Caco-2 (cell line): Measurements from ENCODE around the gene F2RL2. TPM values are rescaled to one million over a fixed set of nuclear protein-coding genes. Genes with fewer than 3 reads are reported as not detected.

Source experiments
- BruUV-seq: library from RNA; stranded (reverse); fragments of 400-500 nt; replicated peaks from 2 replicates; lab custom pipeline; 2021; lab: Mats Ljungman, UMichigan
- CTCF ChIA-PET: fragments of 300-600 bp; sonication (Branson Sonifier 250); formaldehyde crosslinking; loops from one replicate; lab custom pipeline; 2022; ENCODE audit warnings: antibody characterized with exemption; lab: Charles Lee
- POLR2A ChIA-PET: fragments of 300-600 bp; sonication (Branson Sonifier 250); formaldehyde crosslinking; loops from one replicate; lab custom pipeline; 2022; ENCODE audit warnings: antibody characterized with exemption; lab: Charles Lee
- DNase-seq, 2 experiments: peaks; one replicate each; pipeline versions ENCODE4 v3.0.0 to v3.0.0-alpha.2; 2020 to 2022
- H3K27me3 ChIP-seq: replicated peaks from 2 replicates; pipeline ENCODE4 v1.6.0; 2011; ENCODE audit warnings: low read length; ENCODE audit not compliant: control insufficient read depth, insufficient read depth
- H3K36me3 ChIP-seq: 2 replicates; pipeline ENCODE4 v1.5.1; 2011; ENCODE audit warnings: low read length; ENCODE audit not compliant: control insufficient read depth, insufficient read depth
- H3K4me1 ChIP-seq: fragments of 250-450 bp; sonication (Bioruptor Pico); 2 replicates; pipeline ENCODE4 v1.5.1; 2020; ENCODE audit warnings: mild to moderate bottlenecking
- H3K4me3 ChIP-seq: 2 replicates; pipeline ENCODE4 v1.5.1; 2011; ENCODE audit warnings: low read depth, mild to moderate bottlenecking, control low read depth, low read length
- H3K9me3 ChIP-seq: fragments of 250-450 bp; sonication (Bioruptor Pico); 2 replicates; pipeline ENCODE4 v1.5.1; 2020; ENCODE audit warnings: mild to moderate bottlenecking, moderate library complexity
- H3K27ac Mint-ChIP-seq: one replicate; pipeline ENCODE4 v1.8.0; 2022; ENCODE audit warnings: mixed read lengths; ENCODE audit not compliant: unreplicated experiment
- H3K27me3 Mint-ChIP-seq: one replicate; pipeline ENCODE4 v1.8.0; 2022; ENCODE audit warnings: mixed read lengths; ENCODE audit not compliant: insufficient read depth, unreplicated experiment
- H3K36me3 Mint-ChIP-seq: one replicate; pipeline ENCODE4 v1.8.0; 2022; ENCODE audit warnings: mild to moderate bottlenecking, mixed read lengths; ENCODE audit not compliant: insufficient read depth, unreplicated experiment
- H3K4me1 Mint-ChIP-seq: one replicate; pipeline ENCODE4 v1.8.0; 2022; ENCODE audit warnings: low read depth, mixed read lengths; ENCODE audit not compliant: unreplicated experiment
- H3K4me3 Mint-ChIP-seq: one replicate; pipeline ENCODE4 v1.8.0; 2022; ENCODE audit warnings: mild to moderate bottlenecking, moderate library complexity, mixed read lengths; ENCODE audit not compliant: unreplicated experiment
- H3K9me3 Mint-ChIP-seq: one replicate; pipeline ENCODE4 v1.8.0; 2022; ENCODE audit warnings: mixed read lengths; ENCODE audit not compliant: unreplicated experiment
- CTCF ChIP-seq, 2 experiments: fragments of 200-600 bp in 1 of 2; IDR thresholded peaks; 1 replicate in 1 of 2; 2 replicates in 1 of 2; pipeline versions ENCODE4 v1.5.1 to v1.8.0; 2011 to 2022; ENCODE audit warnings: antibody characterized with exemption in 1 of 2, control low read depth in 1 of 2, inconsistent platforms in 1 of 2, low read depth in 1 of 2, low read length in 1 of 2, mild to moderate bottlenecking in 1 of 2, moderate library complexity in 1 of 2; ENCODE audit not compliant: insufficient read depth in 1 of 2, severe bottlenecking in 1 of 2, unreplicated experiment in 1 of 2
- intact Hi-C: fragments of 100-400 bp; cut with micrococcal nuclease; formaldehyde crosslinking; loops from one replicate; pipeline ENCODE4 v1.10.0; 2022; ENCODE audit not compliant: unreplicated experiment
- total RNA-seq: library from RNA; stranded (reverse); gene quantifications from 2 replicates; pipeline ENCODE4 v1.2.3, GENCODE V29; 2022

F2RL2 gene
- total RNA-seq, 1 experiment from 2014 or later: not detected

GRCh38 chr5:76582230-76583162, 40.7 kb downstream of the F2RL2 start:
- H3K9me3 ChIP-seq: no peaks in the 10 kb centered on the region
- no peaks in the 10 kb centered on the region for H3K27me3 ChIP-seq
- ChIA-PET POLR2A (interaction anchor here (0.5 kb wide), 1 partner anchor 12 kb away, joined by 5 read pairs; no protein-coding TSS in a partner anchor), CTCF (interaction anchor here (0.5 to 2.8 kb wide), 8 partner anchors 19 to 407 kb away, joined by 3 to 19 read pairs (median 4); partner anchors contain the start of gene IQGAP2)
- Mint-ChIP-seq H3K27me3 (no peaks in the 10 kb centered on the region), H3K36me3 (peaks cover 11% of the 10 kb centered on the region), H3K4me3 (no peak overlapping the region), H3K4me1 (peaks cover 21% of the 10 kb centered on the region), H3K27ac (no peak overlapping the region), H3K9me3 (no peaks in the 10 kb centered on the region)
- H3K4me3 ChIP-seq: no peak overlapping the region
- no peak for TF ChIP-seq CTCF (IDR thresholded peaks at IDR 0.05; ENCODE audit: insufficient read depth in 1 of 2, low read depth in 1 of 2, low read length in 1 of 2, severe bottlenecking in 1 of 2, unreplicated experiment in 1 of 2)
- intact Hi-C loops: loop anchor here (1.0 kb wide), 1 partner anchor 244 kb away; no protein-coding TSS in a partner anchor
- H3K36me3 ChIP-seq: no peaks in the 10 kb centered on the region
- H3K4me1 ChIP-seq: peaks cover 33% of the 10 kb centered on the region
- DNase-seq: no peak
- BruUV-seq: no TSS peak

- CTCF ChIA-PET: interaction anchor here (0.6 to 1.0 kb wide), 5 partner anchors 14 to 1713 kb away, joined by 3 to 9 read pairs (median 3); no protein-coding TSS in a partner anchor
Observed at GRCh38 chr5:76580981-76581380, 42.2 kb downstream of the F2RL2 start.

More at GRCh38 chr5:76580981-76581380, 42.2 kb downstream of the F2RL2 start:
- H3K27ac Mint-ChIP-seq: no peak overlapping the region
- H3K9me3 Mint-ChIP-seq: no peaks in the 10 kb centered on the region
- H3K36me3 Mint-ChIP-seq: peaks cover 6% of the 10 kb centered on the region
- H3K9me3 ChIP-seq: no peaks in the 10 kb centered on the region
- H3K36me3 ChIP-seq: no peaks in the 10 kb centered on the region
- H3K4me1 ChIP-seq: peaks cover 37% of the 10 kb centered on the region
- no peaks in the 10 kb centered on the region for H3K27me3 Mint-ChIP-seq
- intact Hi-C loops: loop anchor here (1.0 kb wide), 1 partner anchor 177 kb away; no protein-coding TSS in a partner anchor
- no peak for TF ChIP-seq CTCF (IDR thresholded peaks at IDR 0.05; ENCODE audit: insufficient read depth in 1 of 2, low read depth in 1 of 2, low read length in 1 of 2, severe bottlenecking in 1 of 2, unreplicated experiment in 1 of 2)
- POLR2A ChIA-PET: no interaction called here
- no peak for DNase-seq
- BruUV-seq: no TSS peak
- peaks cover 21% of the 10 kb centered on the region for H3K4me1 Mint-ChIP-seq
- H3K4me3 Mint-ChIP-seq: no peak overlapping the region
- no peak overlapping the region for H3K4me3 ChIP-seq
- H3K27me3 ChIP-seq: no peaks in the 10 kb centered on the region
